ENCODE data around the gene FNBP1.
"Not testable (repeated sequence)": the region's sequence is repeated elsewhere in the genome, so short reads cannot be mapped to it uniquely, and the experiment has no call there.

FNBP1 gene

GRCh38 chr9:130020618-130021017 lies 22.4 kb downstream of the FNBP1 start:
- TF ChIP-seq GLIS3 (CRISPR knock-in tag; IDR thresholded peaks at IDR 0.05) = no peak
- no peak for TF ChIP-seq SNAI2 (CRISPR knock-in tag; IDR thresholded peaks at IDR 0.05)
- TF ChIP-seq ZNF70 (CRISPR knock-in tag; IDR thresholded peaks at IDR 0.05) = no peak
- no peak for TF ChIP-seq PATZ1 (CRISPR knock-in tag; IDR thresholded peaks at IDR 0.05; ENCODE audit: borderline replicate concordance)
- no peak for TF ChIP-seq ZC3H10 (CRISPR knock-in tag; IDR thresholded peaks at IDR 0.05)
- no peak for TF ChIP-seq PPARA (CRISPR knock-in tag; IDR thresholded peaks at IDR 0.05; ENCODE audit: borderline replicate concordance)
- no peak for TF ChIP-seq CSRNP3 (CRISPR knock-in tag; IDR thresholded peaks at IDR 0.05)

GRCh38 chr9:130018265-130018664 lies 24.7 kb downstream of the FNBP1 start:
- no peak for ATAC-seq
- TF ChIP-seq RARB (CRISPR knock-in tag; IDR thresholded peaks at IDR 0.05) (no peak), ARNTL (CRISPR knock-in tag; IDR thresholded peaks at IDR 0.05; ENCODE audit: borderline replicate concordance, low read depth) (no peak), CREB5 (CRISPR knock-in tag; IDR thresholded peaks at IDR 0.05; ENCODE audit: low read depth) (no peak), ZC3H10 (CRISPR knock-in tag; IDR thresholded peaks at IDR 0.05) (no peak), OSR1 (CRISPR knock-in tag; IDR thresholded peaks at IDR 0.05) (no peak), ZNF8 (CRISPR knock-in tag; IDR thresholded peaks at IDR 0.05) (no peak), ZNF565 (CRISPR knock-in tag; conservative IDR thresholded peaks at IDR 0.05; ENCODE audit: low read depth) (no peak), PPARA (CRISPR knock-in tag; IDR thresholded peaks at IDR 0.05; ENCODE audit: borderline replicate concordance) (no peak), CSDC2 (CRISPR knock-in tag; IDR thresholded peaks at IDR 0.05) (no peak), TCF4 (CRISPR knock-in tag; IDR thresholded peaks at IDR 0.05; ENCODE audit: borderline replicate concordance) (no peak), ZFP30 (CRISPR knock-in tag; IDR thresholded peaks at IDR 0.05) (no peak), GLIS3 (CRISPR knock-in tag; IDR thresholded peaks at IDR 0.05) (no peak), BACH2 (CRISPR knock-in tag; IDR thresholded peaks at IDR 0.05; ENCODE audit: borderline replicate concordance) (no peak)

More at GRCh38 chr9:130020618-130021017, 22.4 kb downstream of the FNBP1 start:
- no peak for ATAC-seq

- not testable (repeated sequence) for ATAC-seq
These were observed 25.5 kb downstream of the FNBP1 start for GRCh38 chr9:130017510-130017909.

GRCh38 chr9:130017076-130017475 lies 25.9 kb downstream of the FNBP1 start:
- no peak for TF ChIP-seq ZFP3 (CRISPR knock-in tag; IDR thresholded peaks at IDR 0.05)
- no peak for TF ChIP-seq CSDC2 (CRISPR knock-in tag; IDR thresholded peaks at IDR 0.05)
- no peak for TF ChIP-seq OSR1 (CRISPR knock-in tag; IDR thresholded peaks at IDR 0.05)
- no peak for TF ChIP-seq PPARA (CRISPR knock-in tag; IDR thresholded peaks at IDR 0.05; ENCODE audit: borderline replicate concordance)
- TF ChIP-seq ZNF8 (CRISPR knock-in tag; IDR thresholded peaks at IDR 0.05) = no peak
- no peak for TF ChIP-seq ZFP30 (CRISPR knock-in tag; IDR thresholded peaks at IDR 0.05)
- TF ChIP-seq ZC3H10 (CRISPR knock-in tag; IDR thresholded peaks at IDR 0.05) = no peak
- no peak for TF ChIP-seq SNAI2 (CRISPR knock-in tag; IDR thresholded peaks at IDR 0.05)
- no peak for TF ChIP-seq RARB (CRISPR knock-in tag; IDR thresholded peaks at IDR 0.05)
- no peak for TF ChIP-seq PATZ1 (CRISPR knock-in tag; IDR thresholded peaks at IDR 0.05; ENCODE audit: borderline replicate concordance)
- no peak for TF ChIP-seq ISL1 (CRISPR knock-in tag; IDR thresholded peaks at IDR 0.05)
- TF ChIP-seq GLIS3 (CRISPR knock-in tag; IDR thresholded peaks at IDR 0.05) = no peak
- no peak for TF ChIP-seq BACH2 (CRISPR knock-in tag; IDR thresholded peaks at IDR 0.05; ENCODE audit: borderline replicate concordance)
- no peak for TF ChIP-seq TOX (CRISPR knock-in tag; IDR thresholded peaks at IDR 0.05; ENCODE audit: borderline replicate concordance)
- no peak for TF ChIP-seq CSRNP3 (CRISPR knock-in tag; IDR thresholded peaks at IDR 0.05)
- no peak for ATAC-seq

Data from SK-N-SH treated with all-trans-retinoic acid at 6 μM for 48 hours (cell line).